Endodermal cell (in vitro differentiated cells): ENCODE data around the gene APMAP. TPM values are rescaled to one million over a fixed set of nuclear protein-coding genes. Genes with fewer than 3 reads are reported as not detected.

Experiments used
- DNase-seq: peaks from one replicate; pipeline ENCODE4 v3.0.0-alpha.2; 2017
- H3K27ac ChIP-seq: 2 replicates; pipeline ENCODE4 v1.5.1; 2013; ENCODE audit warnings: mild to moderate bottlenecking, low read depth, low read length, moderate library complexity
- H3K27me3 ChIP-seq: 2 replicates; pipeline ENCODE4 v1.6.1; 2013; ENCODE audit warnings: mild to moderate bottlenecking, low read length, moderate library complexity; ENCODE audit not compliant: insufficient read depth, control insufficient read depth, poor library complexity, severe bottlenecking
- H3K36me3 ChIP-seq: 2 replicates; pipeline ENCODE4 v1.7.0; 2013; ENCODE audit warnings: mild to moderate bottlenecking, low read length, moderate library complexity; ENCODE audit not compliant: control insufficient read depth, insufficient read depth
- H3K4me1 ChIP-seq: one replicate; pipeline ENCODE4 v1.7.0; 2013; ENCODE audit warnings: low read length; ENCODE audit not compliant: control insufficient read depth, insufficient read depth
- H3K4me3 ChIP-seq: 2 replicates; pipeline ENCODE4 v1.5.1; 2013; ENCODE audit warnings: mild to moderate bottlenecking, low read length, moderate library complexity
- H3K9ac ChIP-seq: 2 replicates; pipeline ENCODE4 v1.6.1; 2013; ENCODE audit warnings: mild to moderate bottlenecking, low read length, moderate library complexity; ENCODE audit not compliant: poor library complexity, severe bottlenecking; ENCODE audit errors: extremely low read depth
- H3K9me3 ChIP-seq: 2 replicates; pipeline ENCODE4 v1.6.1; 2013; ENCODE audit warnings: mild to moderate bottlenecking, low read length, moderate library complexity; ENCODE audit not compliant: control insufficient read depth
- H3K27ac Mint-ChIP-seq: 2 replicates; pipeline ENCODE4 v1.8.0; 2020; ENCODE audit warnings: mixed read lengths
- H3K27me3 Mint-ChIP-seq: 2 replicates; pipeline ENCODE4 v1.8.0; 2021; ENCODE audit warnings: mild to moderate bottlenecking, mixed read lengths; ENCODE audit not compliant: insufficient read depth
- H3K36me3 Mint-ChIP-seq: 2 replicates; pipeline ENCODE4 v1.8.0; 2020; ENCODE audit warnings: low read depth, mixed read lengths
- H3K4me1 Mint-ChIP-seq: 2 replicates; pipeline ENCODE4 v1.8.0; 2020; ENCODE audit warnings: mixed read lengths
- H3K4me3 Mint-ChIP-seq: 2 replicates; pipeline ENCODE4 v1.8.0; 2020; ENCODE audit warnings: mild to moderate bottlenecking, moderate library complexity, mixed read lengths
- H3K9me3 Mint-ChIP-seq: 2 replicates; pipeline ENCODE4 v1.8.0; 2020; ENCODE audit warnings: mild to moderate bottlenecking, mixed read lengths
- WGBS, 2 experiments: methylation state at CpG; one replicate each; pipeline versions ENCODE4 v1.1.5 to v1.1.7; 2013; ENCODE audit warnings: missing lambda C conversion rate in 2 of 2, mixed read lengths in 1 of 2; ENCODE audit not compliant: insufficient coverage in 1 of 2, insufficient read length in 1 of 2; 5-methylcytosine and 5-hydroxymethylcytosine counted together
- total RNA-seq, 2 donors: library from RNA; stranded (reverse); fragmentation: NEBNext Ultra II Directional in 1 of 2; extraction: Animal tissue kit (Norgen Biotek cat#: 25700) in 1 of 2; gene quantifications; 2 replicates in 1 of 2; 3 replicates in 1 of 2; pipeline ENCODE4 v1.2.1, GENCODE V29; 2021
- TF ChIP-seq, protein P1 (sequence below): fragments of 200-600 bp; sonication (generic); conservative IDR thresholded peaks from 2 replicates; pipeline ENCODE4 v1.5.0; 2021; ENCODE audit warnings: antibody characterized with exemption, mild to moderate bottlenecking

APMAP gene
- total RNA-seq, 2 donors from 2014 or later, result 60.2 to 65.6 TPM

DNA sequence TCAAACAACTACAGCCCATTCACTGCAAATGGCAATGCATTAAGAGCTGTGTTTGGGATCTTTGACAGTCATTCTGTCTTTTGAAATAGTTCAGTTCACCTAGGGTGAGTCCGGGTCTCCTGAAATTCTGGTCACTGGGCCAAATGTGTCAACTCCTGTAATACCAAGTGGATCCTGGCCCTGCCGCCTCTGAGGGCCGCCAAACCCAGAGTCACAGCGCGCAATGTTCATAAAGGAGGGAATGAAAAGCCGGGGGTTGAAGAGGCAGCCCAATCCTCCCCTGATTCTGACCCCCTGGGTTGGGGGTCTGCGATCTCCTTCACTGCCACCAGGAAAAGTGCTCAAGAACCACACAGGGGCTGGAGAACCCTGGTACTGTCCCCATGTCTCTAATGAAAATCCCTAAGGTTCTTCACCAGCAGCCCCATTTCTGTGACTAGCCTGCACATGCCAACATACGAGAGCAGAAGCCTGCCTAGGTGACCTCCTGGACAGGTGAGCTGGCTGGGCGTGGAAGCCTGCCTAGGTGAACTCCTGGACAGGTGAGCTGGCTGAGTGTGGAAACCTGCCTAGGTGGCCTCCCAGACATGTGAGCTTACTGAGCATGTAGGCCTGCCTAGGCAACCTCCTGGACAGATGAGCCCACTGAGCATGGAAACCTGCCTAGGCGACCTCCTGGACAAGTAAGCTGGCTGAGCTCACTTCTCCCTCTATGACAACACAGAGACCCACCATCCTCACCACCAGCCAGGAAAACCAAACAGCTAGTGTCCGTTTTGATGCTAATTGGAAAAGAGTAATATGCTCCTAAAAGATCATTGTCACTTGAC is 16.1 kb upstream of the APMAP start:
- DNase-seq, result no peak
- no peaks in the 10 kb centered on the region for H3K36me3 Mint-ChIP-seq

DNA sequence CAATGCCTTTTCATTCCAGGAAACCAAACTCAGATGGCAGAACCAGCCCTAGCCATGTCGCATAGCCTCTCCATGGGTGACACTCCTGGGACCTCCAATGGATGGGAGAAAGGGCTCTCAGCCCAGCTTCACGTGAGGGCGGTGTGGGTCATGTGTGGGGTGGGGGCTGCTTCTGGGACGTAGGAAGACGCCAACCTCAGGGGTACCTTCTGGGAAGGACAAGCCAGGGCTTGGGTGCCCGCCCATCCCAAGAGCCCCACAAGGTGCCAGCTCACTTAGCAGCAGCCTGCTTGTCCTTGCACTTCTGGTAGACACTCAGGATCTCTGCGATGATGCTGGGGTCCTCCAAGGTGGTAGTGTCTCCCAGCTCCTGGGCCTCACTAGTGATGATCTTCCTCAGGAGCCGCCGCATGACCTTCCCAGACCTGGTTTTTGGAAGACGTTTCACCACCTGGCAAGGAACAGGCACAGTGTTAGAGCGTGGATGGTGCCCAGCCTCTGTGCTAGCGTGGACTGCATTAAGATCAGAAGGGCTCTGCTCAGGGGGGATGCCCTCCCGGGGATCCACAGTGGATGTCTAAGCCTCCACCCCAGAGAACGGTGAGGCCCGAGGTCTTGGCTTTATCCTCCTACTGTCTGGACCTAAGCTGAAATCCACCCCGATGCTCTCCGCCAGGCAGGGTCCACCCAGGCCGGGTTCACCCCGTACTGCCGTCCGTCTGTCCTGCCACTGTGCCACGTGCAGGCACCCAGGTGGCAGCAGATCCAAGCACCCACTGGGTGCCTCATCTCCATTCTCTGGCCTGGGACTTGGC is 15.1 kb upstream of the APMAP start:
- WGBS, 2 experiments, result 89 to 95% methylated on average over 10 to 22 of the region's 22 CpGs
- Mint-ChIP-seq H3K9me3 (peaks cover 3% of the 10 kb centered on the region), H3K36me3 (no peaks in the 10 kb centered on the region), H3K4me1 (no peaks in the 10 kb centered on the region), H3K4me3 (no peak overlapping the region), H3K27ac (no peak overlapping the region), H3K27me3 (peaks cover 7% of the 10 kb centered on the region)
- Histone ChIP-seq H3K4me1 (no peaks in the 10 kb centered on the region), H3K27ac (no peak overlapping the region), H3K27me3 (peaks cover 7% of the 10 kb centered on the region), H3K4me3 (no peak overlapping the region), H3K9me3 (no peaks in the 10 kb centered on the region), H3K36me3 (no peaks in the 10 kb centered on the region), H3K9ac (no peak overlapping the region)
- peak; percentile 14 for DNase-seq
- TF ChIP-seq, protein P1, sequence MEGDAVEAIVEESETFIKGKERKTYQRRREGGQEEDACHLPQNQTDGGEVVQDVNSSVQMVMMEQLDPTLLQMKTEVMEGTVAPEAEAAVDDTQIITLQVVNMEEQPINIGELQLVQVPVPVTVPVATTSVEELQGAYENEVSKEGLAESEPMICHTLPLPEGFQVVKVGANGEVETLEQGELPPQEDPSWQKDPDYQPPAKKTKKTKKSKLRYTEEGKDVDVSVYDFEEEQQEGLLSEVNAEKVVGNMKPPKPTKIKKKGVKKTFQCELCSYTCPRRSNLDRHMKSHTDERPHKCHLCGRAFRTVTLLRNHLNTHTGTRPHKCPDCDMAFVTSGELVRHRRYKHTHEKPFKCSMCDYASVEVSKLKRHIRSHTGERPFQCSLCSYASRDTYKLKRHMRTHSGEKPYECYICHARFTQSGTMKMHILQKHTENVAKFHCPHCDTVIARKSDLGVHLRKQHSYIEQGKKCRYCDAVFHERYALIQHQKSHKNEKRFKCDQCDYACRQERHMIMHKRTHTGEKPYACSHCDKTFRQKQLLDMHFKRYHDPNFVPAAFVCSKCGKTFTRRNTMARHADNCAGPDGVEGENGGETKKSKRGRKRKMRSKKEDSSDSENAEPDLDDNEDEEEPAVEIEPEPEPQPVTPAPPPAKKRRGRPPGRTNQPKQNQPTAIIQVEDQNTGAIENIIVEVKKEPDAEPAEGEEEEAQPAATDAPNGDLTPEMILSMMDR, result no peak

More for the DNA sequence above, 16.1 kb upstream of the APMAP start:
- Histone ChIP-seq H3K4me1 (no peaks in the 10 kb centered on the region), H3K9me3 (no peaks in the 10 kb centered on the region), H3K9ac (no peak overlapping the region), H3K4me3 (no peak overlapping the region), H3K27ac (no peak overlapping the region), H3K36me3 (no peaks in the 10 kb centered on the region), H3K27me3 (no peaks in the 10 kb centered on the region)
- Mint-ChIP-seq H3K4me3 (no peak overlapping the region), H3K9me3 (no peaks in the 10 kb centered on the region), H3K27me3 (peaks cover 7% of the 10 kb centered on the region), H3K4me1 (no peaks in the 10 kb centered on the region), H3K27ac (no peak overlapping the region)
- TF ChIP-seq, protein P1, result no peak
- 87 to 93% methylated on average over 5 to 11 of the region's 11 CpGs for WGBS, 2 experiments

DNA sequence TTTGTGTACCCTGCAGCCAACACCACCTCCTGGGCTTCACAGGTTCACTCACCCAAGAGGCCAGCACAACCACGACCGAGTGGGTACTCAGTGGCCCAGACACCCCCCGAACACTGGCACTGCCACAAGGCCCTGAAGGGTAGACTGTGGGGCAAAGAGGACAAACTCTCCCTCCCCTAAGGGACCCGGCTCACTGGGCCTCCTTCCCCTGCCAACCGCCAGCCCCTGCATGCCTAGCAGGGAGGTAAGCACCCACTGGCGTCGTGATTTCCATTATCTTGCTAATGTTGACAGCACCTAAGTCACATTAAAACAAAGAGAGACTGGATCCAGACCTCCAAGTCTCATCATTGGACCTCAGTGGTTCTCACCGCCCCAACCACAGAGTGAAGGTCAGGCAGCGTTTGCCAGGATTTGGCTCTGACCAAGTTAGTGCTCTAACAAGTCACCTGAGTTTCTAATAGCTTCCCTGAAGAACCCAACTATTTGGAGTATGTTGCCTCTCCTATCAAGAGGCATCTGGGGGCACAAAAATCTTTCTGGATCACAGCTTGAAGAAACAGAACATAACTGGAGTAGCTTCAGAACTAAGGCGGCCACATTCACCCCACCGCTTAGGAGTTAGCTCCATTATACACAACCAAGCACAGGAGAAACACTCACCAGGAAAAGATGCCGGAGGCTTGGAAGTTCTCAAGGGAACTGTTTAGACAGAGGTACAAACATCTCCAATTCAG is 14.0 kb upstream of the APMAP start:
- H3K27me3 Mint-ChIP-seq, result peaks cover 7% of the 10 kb centered on the region
- no peak overlapping the region for H3K4me3 Mint-ChIP-seq
- peak; percentile 24 for DNase-seq
- H3K36me3 Mint-ChIP-seq, result no peaks in the 10 kb centered on the region
- 82 to 83% methylated on average over 7 to 12 of the region's 12 CpGs for WGBS, 2 experiments
- no peak overlapping the region for H3K27ac Mint-ChIP-seq
- TF ChIP-seq, protein P1, result no peak
- Histone ChIP-seq H3K9me3 (no peaks in the 10 kb centered on the region), H3K27me3 (peaks cover 8% of the 10 kb centered on the region), H3K9ac (no peak overlapping the region), H3K4me3 (no peak overlapping the region), H3K4me1 (no peaks in the 10 kb centered on the region), H3K27ac (no peak overlapping the region), H3K36me3 (no peaks in the 10 kb centered on the region)
- H3K9me3 Mint-ChIP-seq, result peaks cover 6% of the 10 kb centered on the region
- H3K4me1 Mint-ChIP-seq, result no peaks in the 10 kb centered on the region
